HG02981 (cell line): ENCODE measurements around the gene LSM7.

Experiments used
- ATAC-seq: cut with Tn5 transposase; IDR thresholded peaks from one replicate; pipeline ENCODE4 v1.9.1; 2021; ENCODE audit warnings: mild to moderate bottlenecking, moderate library complexity; ENCODE audit not compliant: unreplicated experiment

Gene LSM7

DNA sequence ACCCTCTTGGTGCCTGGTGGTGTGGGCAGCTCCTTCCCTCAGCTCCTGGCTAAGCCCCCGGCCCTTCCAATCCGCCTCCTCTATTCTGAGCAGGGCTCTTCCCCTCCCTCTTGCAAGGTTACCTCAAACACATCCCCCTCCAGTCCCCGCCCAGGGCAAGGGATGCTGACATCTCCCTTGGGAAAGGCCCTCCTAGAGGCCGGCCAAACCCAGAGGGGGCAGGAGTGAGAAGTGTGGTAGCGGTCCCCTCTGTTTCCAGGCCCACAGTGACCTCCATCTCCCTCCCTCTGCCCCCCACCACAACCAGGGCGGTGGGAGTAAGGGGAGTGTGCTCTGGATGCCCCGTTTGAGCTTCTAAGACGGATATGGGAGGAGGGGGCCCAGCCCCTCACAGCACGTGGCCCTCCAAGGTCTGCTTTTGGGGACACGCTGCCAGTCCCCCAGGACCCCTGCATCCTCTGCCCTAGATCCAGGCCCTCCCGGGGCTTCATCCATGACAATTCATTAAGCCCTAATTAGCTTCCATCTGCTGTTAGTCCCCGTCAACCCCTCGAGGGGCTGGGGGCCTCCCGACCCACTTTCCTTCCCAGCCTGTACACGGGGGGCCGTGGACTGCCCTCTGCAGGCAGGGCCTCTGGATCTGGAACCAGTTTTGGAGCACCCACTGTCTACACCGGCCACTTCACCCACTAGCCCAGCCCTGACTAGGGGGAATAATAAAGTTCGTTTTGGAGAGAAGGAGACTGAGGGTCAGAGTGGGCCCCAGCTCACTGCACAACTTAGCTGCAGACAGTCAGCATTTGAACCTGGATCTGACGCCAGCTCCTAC lies 22.7 kb downstream of the LSM7 start:
- ATAC-seq, result no peak

- ATAC-seq, result no peak
Observed at GRCh38 chr19:2303211-2303798, 25.1 kb downstream of the LSM7 start.

- ATAC-seq, result no peak
Observed at GRCh38 chr19:2302319-2303210, 25.8 kb downstream of the LSM7 start.

DNA sequence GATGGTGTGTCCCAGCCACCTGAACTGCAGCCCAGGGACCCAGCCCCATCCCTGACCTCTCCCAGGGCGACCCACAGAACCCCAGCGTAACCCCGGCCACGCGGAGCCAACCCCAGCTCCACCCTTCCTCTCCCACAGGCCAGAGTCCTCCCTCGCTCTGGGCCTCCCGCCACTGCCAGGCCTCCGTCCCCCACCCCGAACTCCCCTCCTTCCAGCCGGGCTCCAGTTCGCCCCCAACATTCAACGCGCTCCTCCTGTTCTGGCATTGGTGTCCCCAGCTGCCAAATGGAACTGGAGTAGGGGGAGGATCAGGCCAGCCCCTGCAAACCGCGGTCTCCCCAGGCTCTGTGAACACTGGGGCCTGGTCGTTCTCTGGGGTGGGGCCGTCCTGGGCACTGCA lies 27.9 kb downstream of the LSM7 start:
- no peak for ATAC-seq

- no peak for ATAC-seq
Observed at GRCh38 chr19:2296141-2296540, 32.2 kb downstream of the LSM7 start.

GRCh38 chr19:2294687-2295335 lies 33.6 kb downstream of the LSM7 start:
- no peak for ATAC-seq

DNA sequence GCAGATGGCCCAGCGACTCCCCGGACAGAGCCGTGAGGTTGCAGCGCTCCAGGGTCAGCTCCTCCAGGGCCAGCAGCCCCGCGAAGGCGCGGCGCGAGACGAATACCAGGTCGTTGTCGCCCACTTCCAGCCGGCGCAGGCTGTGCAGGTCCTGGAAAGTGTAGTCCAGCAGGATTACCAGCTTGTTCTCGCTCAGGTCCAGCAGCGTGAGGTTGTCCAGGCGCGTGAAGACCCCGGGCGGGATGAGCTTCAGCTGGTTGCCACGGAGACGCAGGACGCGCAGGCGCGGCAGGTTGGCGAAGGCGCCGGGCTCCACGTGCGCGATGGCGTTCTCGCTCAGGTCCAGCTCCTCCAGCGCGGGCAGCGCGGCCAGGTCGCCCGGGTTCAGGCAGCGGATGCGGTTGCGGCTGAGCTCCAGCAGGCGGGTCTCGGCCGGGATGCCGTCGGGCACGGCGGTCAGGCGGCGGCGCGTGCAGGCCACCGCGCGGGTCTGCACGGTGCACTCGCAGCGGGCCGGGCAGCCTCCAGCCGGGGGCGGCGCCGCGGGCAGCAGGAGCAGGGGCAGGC lies 37.1 kb downstream of the LSM7 start:
- no peak for ATAC-seq

- ATAC-seq, result no peak
Observed at GRCh38 chr19:2290441-2291184, 37.8 kb downstream of the LSM7 start.

DNA sequence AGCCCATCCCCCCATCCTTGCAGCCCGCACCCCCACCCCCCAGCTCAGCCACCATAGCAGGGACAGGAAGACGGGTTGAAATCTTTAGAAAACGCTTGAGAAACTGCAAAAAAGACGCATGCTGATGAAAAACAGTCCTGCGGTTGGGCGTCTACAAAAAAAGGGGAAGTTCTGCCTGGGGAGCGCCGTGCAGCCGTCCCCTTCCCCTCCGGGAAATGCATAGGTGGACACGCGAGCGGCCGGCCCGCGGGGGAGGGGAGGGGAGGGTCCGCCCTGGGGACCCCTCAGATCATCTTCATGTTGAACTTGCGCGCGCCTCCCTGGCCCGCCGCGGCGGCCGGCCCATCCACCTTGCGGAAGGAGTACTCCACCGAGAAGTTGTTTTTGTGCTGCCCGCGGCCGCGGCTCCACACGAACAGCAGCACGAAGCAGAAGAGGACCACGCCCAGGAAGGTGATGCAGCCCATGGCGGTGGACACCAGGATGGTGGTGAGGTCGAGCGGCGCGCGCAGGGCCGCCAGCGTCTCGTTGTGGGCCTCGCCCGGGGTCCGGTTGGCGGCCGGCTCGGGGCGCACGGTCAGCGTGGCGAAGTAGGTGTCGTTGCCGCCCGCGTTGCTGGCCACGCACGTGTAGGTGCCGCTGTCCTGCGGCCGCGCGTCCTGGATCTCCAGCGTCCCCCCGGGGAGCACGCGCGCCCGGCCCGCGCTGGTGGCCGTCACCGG lies 38.5 kb downstream of the LSM7 start:
- ATAC-seq, result no peak

DNA sequence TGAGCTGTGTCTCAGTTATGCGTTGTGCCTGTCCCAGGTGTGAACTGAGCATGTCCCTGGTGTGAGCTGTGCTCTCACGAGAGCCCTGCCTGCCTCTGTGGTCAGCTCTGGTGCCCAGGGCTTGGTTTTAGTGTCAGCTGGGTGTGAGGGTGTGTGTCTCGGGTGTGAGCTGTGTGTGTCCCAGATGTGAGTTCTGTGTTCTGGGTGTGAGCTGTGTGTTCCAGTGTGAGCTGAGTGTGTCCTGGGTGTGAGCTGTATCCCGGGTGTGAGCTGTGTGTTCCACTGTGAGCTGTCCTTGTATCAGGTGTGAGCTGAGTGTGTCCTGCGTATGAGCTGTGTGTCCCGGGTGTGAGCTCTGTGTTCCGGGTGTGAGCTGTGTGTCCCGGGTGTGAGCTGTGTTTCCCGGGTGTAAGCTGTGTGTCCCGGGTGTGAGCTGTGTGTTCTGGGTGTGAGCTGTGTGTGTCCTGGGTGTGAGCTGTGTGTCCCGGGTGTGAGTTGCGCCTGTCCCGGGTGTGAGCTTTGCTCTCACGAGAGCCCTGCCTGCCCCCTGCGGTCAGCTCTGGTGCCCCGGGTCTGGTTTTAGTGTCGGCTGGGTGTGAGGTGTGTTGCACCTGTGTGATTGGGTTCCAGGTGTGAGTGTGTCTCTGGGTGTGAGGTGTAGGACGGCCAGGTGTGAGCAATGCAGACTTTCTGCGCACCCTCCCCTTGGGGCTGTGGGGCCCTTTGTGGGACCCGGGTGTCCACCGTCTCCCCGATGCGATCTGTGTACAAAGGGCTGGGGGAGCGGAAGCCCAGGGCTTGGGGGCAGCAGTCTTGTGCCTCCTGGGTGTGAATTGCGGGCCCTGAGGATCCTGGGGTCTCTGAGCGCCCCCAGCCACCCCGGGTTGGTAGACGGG lies 39.3 kb downstream of the LSM7 start:
- no peak for ATAC-seq

DNA sequence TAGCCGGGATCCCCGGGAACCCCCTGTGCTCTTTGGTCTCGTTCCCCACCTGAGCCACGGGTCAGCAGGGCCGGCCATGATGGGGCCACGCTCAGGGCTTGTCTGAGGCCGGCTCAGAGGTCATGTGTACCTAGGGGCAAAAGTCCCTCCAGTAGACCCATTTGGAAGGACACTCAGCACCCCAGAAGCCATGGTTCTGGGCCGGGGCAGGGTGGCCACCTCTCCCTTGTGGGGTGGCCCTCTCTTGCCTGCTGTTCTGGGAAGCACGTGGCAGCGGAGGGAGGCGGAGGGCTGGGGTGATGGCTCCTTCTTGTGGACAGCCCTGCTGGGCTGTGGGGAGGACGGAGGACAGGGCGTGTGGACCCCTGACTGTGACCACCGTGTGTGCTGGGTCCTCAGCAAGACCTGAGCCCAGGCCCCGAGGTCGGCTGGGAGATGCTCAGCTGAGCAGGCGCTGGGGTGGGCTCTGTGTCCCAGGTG lies 40.0 kb downstream of the LSM7 start:
- no peak for ATAC-seq

DNA sequence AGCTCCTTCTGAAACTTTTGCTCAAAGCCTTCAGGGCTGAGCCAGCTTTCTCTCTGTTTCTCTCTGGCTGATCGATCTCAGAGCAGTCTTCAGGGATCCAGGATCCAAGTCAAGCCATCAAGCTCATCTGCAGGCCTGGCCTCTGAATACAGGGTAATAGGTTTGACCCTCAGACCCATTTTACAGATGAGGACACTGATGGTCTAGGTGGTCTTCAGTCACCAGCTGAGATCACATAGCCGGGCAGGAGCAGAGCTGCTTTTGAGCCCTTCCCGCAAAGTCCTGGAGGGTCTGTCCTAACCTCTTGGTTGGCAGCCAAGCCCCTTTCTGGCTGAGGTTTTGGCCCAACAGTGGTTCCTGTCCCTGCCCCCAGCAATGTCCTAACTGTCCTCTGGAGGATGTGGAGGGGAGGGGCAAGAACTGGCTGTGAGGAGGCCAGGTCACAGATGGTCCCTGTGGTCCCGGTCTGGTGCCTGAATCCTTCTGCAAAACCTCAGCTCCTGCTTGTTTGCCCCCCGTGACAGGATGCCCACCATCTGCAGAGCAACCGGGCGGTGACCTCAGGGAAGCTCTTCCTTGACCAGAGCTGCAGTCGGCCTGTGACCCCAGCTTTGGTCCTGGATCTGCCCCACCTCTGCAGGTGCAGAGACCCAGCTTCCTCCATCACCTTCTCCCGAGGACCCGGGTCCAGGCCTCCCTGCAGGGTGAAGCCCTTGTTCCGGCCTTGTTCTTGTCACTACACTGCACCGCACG lies 40.6 kb downstream of the LSM7 start:
- no peak for ATAC-seq

- ATAC-seq, result no peak
Observed at GRCh38 chr19:2286402-2287140, 41.8 kb downstream of the LSM7 start.

- no peak for ATAC-seq
Observed at GRCh38 chr19:2283835-2284507, 44.4 kb downstream of the LSM7 start.

GRCh38 chr19:2282862-2283237 lies 45.5 kb downstream of the LSM7 start:
- no peak for ATAC-seq

GRCh38 chr19:2282062-2282861 lies 46.1 kb downstream of the LSM7 start, which contains the start of gene PEAK3:
TSS of gene PEAK3 (minus strand) at chr19:2282175. CDS start at chr19:2280931, 1,244 bp downstream.
- ATAC-seq, result no peak
